Ascending aorta (tissue), 2 donors: ENCODE results near the gene FOXN3. TPM values are rescaled to one million over a fixed set of nuclear protein-coding genes. Genes with fewer than 3 reads are reported as not detected.

Source experiments
- DNase-seq, 2 donors: peaks; one replicate each; pipeline ENCODE4 v3.0.0-alpha.2; 2019; ENCODE audit warnings: low spot score in 2 of 2
- H3K27ac ChIP-seq, 2 donors: fragments of 200-600 bp; sonication (generic); one replicate each; pipeline ENCODE4 v1.5.1; 2016 to 2017; ENCODE audit warnings: mild to moderate bottlenecking in 1 of 2
- H3K27me3 ChIP-seq: fragments of 200-600 bp; sonication (generic); one replicate; pipeline ENCODE4 v1.5.1; 2017
- H3K36me3 ChIP-seq, 2 donors: fragments of 200-600 bp; sonication (generic); one replicate each; pipeline ENCODE4 v1.5.1; 2016
- H3K4me1 ChIP-seq, 2 donors: fragments of 200-600 bp; sonication (generic); one replicate each; pipeline ENCODE4 v1.5.1; 2016 to 2017; ENCODE audit warnings: mild to moderate bottlenecking in 1 of 2
- H3K4me3 ChIP-seq, 2 donors: fragments of 200-600 bp; sonication (generic); one replicate each; pipeline ENCODE4 v1.5.1; 2016 to 2017; ENCODE audit warnings: mild to moderate bottlenecking in 1 of 2
- H3K9me3 ChIP-seq, 2 donors: fragments of 200-600 bp; sonication (generic); one replicate each; pipeline ENCODE4 v1.5.1; 2016
- intact Hi-C: fragments of 100-400 bp; cut with DNase I; formaldehyde crosslinking; loops from one replicate; pipeline ENCODE4 v1.15.1; 2023
- total RNA-seq: library from RNA; depleted of rRNA; stranded (reverse); fragments of >200 nt; gene quantifications from one replicate; pipeline ENCODE4 v1.1.0, GENCODE V29; 2016
- TF ChIP-seq, protein P1 (sequence below), 3 experiments: fragments of 200-600 bp in 2 of 3; fragments of 450-650 bp in 1 of 3; sonication (generic) in 2 of 3; IDR thresholded peaks; one replicate each; pipeline ENCODE4 v1.5.1; 2016 to 2019; ENCODE audit warnings: antibody characterized with exemption in 3 of 3, mild to moderate bottlenecking in 1 of 3, moderate library complexity in 1 of 3

Gene FOXN3
- total RNA-seq, 1 donor from 2014 or later = 96.3 TPM

DNA sequence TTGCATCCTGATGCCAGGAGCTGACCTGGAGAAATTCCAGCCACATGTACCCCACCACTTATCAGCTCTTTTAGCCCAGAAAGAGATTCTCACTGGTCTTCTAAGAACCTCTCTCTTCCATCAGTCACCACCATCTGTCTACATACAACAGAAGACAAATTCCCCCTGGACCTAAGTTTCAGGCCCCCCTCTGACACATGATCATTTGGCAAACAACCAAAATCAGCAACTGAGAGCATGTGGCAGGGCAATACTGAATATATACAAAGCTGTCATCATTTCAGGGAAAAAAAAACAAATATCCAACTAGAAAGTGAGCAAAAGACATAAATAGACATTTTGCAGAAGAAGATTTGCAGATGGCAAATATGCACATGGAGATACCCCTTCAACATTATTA lies 180.2 kb downstream of the FOXN3 start:
- DNase-seq = no peak
- Histone ChIP-seq H3K27ac (no peak overlapping the region), H3K4me1 (peaks cover 4 to 10% of the 10 kb centered on the region in 2 donors), H3K27me3 (no peaks in the 10 kb centered on the region), H3K4me3 (no peak overlapping the region), H3K9me3 (no peaks in the 10 kb centered on the region), H3K36me3 (no peaks in the 10 kb centered on the region)
- intact Hi-C loops = loop anchor here (5.0 kb wide), 1 partner anchor 195 kb away; no protein-coding TSS in a partner anchor
- TF ChIP-seq, protein P1, sequence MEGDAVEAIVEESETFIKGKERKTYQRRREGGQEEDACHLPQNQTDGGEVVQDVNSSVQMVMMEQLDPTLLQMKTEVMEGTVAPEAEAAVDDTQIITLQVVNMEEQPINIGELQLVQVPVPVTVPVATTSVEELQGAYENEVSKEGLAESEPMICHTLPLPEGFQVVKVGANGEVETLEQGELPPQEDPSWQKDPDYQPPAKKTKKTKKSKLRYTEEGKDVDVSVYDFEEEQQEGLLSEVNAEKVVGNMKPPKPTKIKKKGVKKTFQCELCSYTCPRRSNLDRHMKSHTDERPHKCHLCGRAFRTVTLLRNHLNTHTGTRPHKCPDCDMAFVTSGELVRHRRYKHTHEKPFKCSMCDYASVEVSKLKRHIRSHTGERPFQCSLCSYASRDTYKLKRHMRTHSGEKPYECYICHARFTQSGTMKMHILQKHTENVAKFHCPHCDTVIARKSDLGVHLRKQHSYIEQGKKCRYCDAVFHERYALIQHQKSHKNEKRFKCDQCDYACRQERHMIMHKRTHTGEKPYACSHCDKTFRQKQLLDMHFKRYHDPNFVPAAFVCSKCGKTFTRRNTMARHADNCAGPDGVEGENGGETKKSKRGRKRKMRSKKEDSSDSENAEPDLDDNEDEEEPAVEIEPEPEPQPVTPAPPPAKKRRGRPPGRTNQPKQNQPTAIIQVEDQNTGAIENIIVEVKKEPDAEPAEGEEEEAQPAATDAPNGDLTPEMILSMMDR (IDR thresholded peaks at IDR 0.05) = no peak

DNA sequence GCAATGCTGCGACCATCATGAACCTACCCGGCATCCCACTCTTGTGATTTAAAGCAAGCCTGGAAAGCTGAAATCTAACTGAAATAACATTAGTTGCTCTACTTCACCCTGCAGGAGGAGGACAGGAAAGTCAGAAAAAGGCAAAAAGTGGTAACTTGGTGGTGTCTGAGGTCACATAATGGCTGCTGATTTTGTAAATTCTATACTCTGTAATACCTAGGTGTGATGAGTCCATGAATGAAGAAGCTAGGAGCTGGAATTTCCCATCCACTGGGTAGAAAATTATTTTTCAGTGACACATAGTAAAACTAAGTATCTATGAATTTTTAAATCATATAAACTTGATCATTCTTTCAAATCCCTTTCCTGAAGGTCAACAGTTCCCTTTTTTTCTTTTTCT lies 183.8 kb downstream of the FOXN3 start:
- no peak overlapping the region for H3K4me3 ChIP-seq
- no peaks in the 10 kb centered on the region for H3K9me3 ChIP-seq
- intact Hi-C loops = no loop called here
- H3K36me3 ChIP-seq = no peaks in the 10 kb centered on the region
- H3K4me1 ChIP-seq = peaks cover 4 to 16% of the 10 kb centered on the region in 2 donors
- no peak for DNase-seq
- no peaks in the 10 kb centered on the region for H3K27me3 ChIP-seq
- TF ChIP-seq, protein P1 (IDR thresholded peaks at IDR 0.05) = no peak
- no peak overlapping the region for H3K27ac ChIP-seq

DNA sequence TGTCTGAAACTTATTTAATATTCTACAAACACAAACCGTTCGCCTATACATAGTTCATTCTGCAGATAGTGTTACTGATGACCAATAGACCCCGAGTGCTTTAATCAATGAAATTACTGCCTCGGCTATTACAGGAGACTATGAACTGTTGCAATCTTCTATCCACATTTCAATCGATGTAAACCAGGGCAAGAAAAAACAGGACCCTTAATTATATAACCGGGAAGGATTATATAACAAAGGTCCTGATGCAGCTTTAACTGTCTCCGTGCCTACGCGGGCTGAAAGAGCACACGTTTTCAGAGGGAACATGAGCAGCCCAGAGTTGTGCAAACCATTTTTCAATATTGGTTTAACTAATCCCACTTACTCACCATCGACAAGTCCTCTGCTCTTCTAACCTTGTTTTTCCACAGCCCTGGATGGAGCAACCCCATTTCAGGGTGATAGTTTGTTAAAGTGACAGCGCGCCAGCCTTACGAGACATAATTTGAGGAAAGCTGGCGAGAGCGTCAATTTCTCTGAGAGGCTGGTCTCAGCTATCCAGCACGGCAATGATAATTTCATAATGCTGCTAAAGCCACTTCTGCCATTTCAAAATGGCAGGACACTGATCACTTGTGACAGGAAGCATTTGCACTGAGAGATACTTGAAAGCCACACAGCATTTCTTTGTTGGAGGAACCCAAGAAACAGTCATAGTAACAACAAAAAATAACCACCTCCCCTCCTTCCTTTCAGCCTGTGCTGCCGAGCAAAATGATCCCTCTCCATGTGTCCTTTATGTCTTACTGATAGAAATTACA lies 184.6 kb downstream of the FOXN3 start:
- Histone ChIP-seq H3K4me3 (no peak overlapping the region), H3K27ac (no peak overlapping the region), H3K9me3 (no peaks in the 10 kb centered on the region), H3K36me3 (no peaks in the 10 kb centered on the region), H3K4me1 (peaks cover 4 to 21% of the 10 kb centered on the region in 2 donors), H3K27me3 (no peaks in the 10 kb centered on the region)
- TF ChIP-seq, protein P1 (IDR thresholded peaks at IDR 0.05) = no peak
- DNase-seq = no peak
- intact Hi-C loops = no loop called here

DNA sequence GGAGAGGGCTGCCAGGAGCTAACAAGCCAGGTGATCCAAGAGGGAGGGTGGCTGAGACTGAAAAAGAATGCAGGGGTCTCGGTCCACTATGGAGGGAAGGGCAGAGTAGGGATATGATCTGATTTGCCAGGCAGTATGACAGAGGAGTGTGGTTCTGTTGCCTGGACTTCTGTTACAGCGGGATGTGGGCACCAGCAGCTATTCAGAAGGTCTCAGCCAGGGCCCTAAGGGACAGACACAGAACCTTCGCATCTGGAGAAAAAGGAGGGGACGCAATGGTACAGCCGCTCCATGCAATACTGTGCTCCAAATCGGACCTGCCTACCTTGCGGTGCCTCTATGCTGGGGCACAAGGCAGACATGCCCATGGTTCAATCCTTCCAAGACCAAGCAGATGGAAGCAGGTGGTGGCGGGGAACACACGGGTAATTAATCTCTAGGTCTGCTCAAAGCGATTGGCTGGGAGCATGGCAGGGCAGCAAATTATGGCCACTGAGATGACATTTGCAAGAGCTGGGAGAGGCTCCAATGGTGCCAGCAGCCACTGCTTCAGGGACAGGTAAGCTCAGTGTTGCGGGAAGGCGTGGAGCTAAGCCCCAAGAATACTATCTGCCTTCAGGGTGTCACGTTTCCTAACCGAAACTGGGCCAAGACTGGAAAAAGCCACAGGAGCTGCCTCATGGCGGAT lies 185.5 kb downstream of the FOXN3 start:
- peaks cover under 1 to 25% of the 10 kb centered on the region in 2 donors for H3K4me1 ChIP-seq
- peak overlapping the region in 1 of 2 donors; percentile 54 for H3K27ac ChIP-seq
- intact Hi-C loops = no loop called here
- H3K9me3 ChIP-seq = no peaks in the 10 kb centered on the region
- no peaks in the 10 kb centered on the region for H3K36me3 ChIP-seq
- no peaks in the 10 kb centered on the region for H3K27me3 ChIP-seq
- TF ChIP-seq, protein P1 (IDR thresholded peaks at IDR 0.05) = no peak
- DNase-seq = no peak
- no peak overlapping the region for H3K4me3 ChIP-seq

DNA sequence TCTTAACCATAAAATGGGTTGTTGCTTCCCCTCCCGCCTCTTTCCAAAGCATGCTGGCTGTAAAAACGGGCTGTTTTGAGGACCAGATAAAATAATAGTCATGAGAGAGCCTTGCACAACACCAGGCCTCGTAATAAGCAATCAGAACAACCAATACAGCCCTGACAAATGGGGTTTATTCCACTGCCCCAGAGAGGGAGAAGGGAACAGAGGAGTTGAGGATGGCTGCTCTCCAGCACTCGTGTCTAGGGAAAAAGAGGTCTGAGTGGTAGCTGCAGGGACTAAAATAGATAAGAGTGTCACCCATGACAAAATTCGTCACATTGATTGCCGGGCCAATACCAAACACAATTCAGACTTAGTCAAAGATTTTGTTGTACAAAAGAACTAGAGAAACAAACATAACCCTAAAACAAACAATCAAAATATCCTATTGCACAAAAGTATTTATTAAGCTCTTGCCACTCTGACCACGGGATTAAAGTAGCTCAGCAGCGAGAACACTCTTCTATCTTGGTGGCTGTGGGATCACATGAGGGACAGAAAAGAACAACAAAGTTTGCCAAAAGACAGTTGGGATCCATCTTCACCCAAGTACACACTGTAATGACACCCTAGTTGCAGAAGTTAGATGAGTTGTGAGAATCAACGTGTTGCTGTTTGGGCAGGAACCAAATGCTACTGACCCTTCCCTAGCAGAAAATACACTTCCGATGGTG lies 188.0 kb downstream of the FOXN3 start:
- no peaks in the 10 kb centered on the region for H3K36me3 ChIP-seq
- TF ChIP-seq, protein P1 (IDR thresholded peaks at IDR 0.05) = no peak
- no peak overlapping the region for H3K4me3 ChIP-seq
- DNase-seq = peak in 1 of 2 donors; percentile 73
- intact Hi-C loops = loop anchor here (5.0 kb wide), 2 partner anchors 42 to 188 kb away; partner anchors contain the start of gene FOXN3
- H3K4me1 ChIP-seq = peaks cover 0 to 34% of the 10 kb centered on the region in 2 donors
- H3K9me3 ChIP-seq = no peaks in the 10 kb centered on the region
- H3K27me3 ChIP-seq = no peaks in the 10 kb centered on the region
- peak overlapping the region; percentile 78 to 82 for H3K27ac ChIP-seq
